Measurements from ENCODE around the gene BFSP1.

Gene BFSP1

GRCh38 chr20:17519606-17520285, 11.4 kb downstream of the BFSP1 start:
- DNase-seq, result no peak

GRCh38 chr20:17518339-17519052, 12.7 kb downstream of the BFSP1 start:
- no peak for DNase-seq

- DNase-seq, result no peak
These were observed 16.1 kb downstream of the BFSP1 start for GRCh38 chr20:17515053-17515452.

GRCh38 chr20:17513939-17514338, 17.2 kb downstream of the BFSP1 start:
- DNase-seq, result no peak

GRCh38 chr20:17511401-17511800, 19.8 kb downstream of the BFSP1 start:
- no peak for DNase-seq

- DNase-seq, result no peak
These were observed 20.6 kb downstream of the BFSP1 start for GRCh38 chr20:17510548-17510947.

- DNase-seq, result no peak
These were observed 22.4 kb downstream of the BFSP1 start for GRCh38 chr20:17508756-17509155.

- no peak for DNase-seq
These were observed 23.6 kb downstream of the BFSP1 start for GRCh38 chr20:17507531-17507930.

GRCh38 chr20:17507032-17507431, 24.1 kb downstream of the BFSP1 start:
- no peak for DNase-seq

GRCh38 chr20:17505636-17506517, 25.3 kb downstream of the BFSP1 start:
- DNase-seq, result peak; percentile 65

- peak; percentile 65 for DNase-seq
These were observed 26.1 kb downstream of the BFSP1 start for GRCh38 chr20:17504898-17505635.

- no peak for DNase-seq
These were observed 26.9 kb downstream of the BFSP1 start for GRCh38 chr20:17504066-17504897.

GRCh38 chr20:17503301-17504065, 27.7 kb downstream of the BFSP1 start:
- DNase-seq, result no peak

- no peak for DNase-seq
These were observed 29.1 kb downstream of the BFSP1 start for GRCh38 chr20:17502105-17502504.

- DNase-seq, result no peak
These were observed 29.5 kb downstream of the BFSP1 start for GRCh38 chr20:17501701-17502100.

GRCh38 chr20:17500826-17501225, 30.4 kb downstream of the BFSP1 start:
- DNase-seq, result no peak

GRCh38 chr20:17500271-17500670, 30.9 kb downstream of the BFSP1 start:
- no peak for DNase-seq

- no peak for DNase-seq
These were observed 32.1 kb downstream of the BFSP1 start for GRCh38 chr20:17499041-17499440.

- DNase-seq, result no peak
These were observed 32.5 kb downstream of the BFSP1 start for GRCh38 chr20:17498641-17499040.

GRCh38 chr20:17497821-17498580, 33.2 kb downstream of the BFSP1 start:
- DNase-seq, result no peak

Data from NK-92 treated with Interleukin-12 subunit alpha and Interleukin-12 subunit beta, amount 100 ng/mL, for 24 hours (cell line).